Heart left ventricle (tissue), 16 donors: Measurements from ENCODE around the gene ZFP36L1. TPM values are rescaled to one million over a fixed set of nuclear protein-coding genes. Genes with fewer than 3 reads are reported as not detected.

Experiments
- ATAC-seq, 4 donors: fragments of 200-7000 bp; cut with Tn5 transposase; one replicate each; pipeline ENCODE4 v1.9.1; 2020 to 2022; ENCODE audit warnings: moderate library complexity in 4 of 4, mild to moderate bottlenecking in 3 of 4, moderate number of reproducible peaks in 1 of 4
- DNase-seq, 5 donors: peaks; one replicate each; pipeline ENCODE4 v3.0.0-alpha.2; 2020
- H3K27ac ChIP-seq, 12 donors: fragments of 200-600 bp; sonication (generic) in 4 of 12; one replicate each; pipeline versions ENCODE4 v1.5.0 to v1.8.0; 2016 to 2022; ENCODE audit warnings: mild to moderate bottlenecking in 2 of 12
- H3K27me3 ChIP-seq, 9 donors: fragments of 200-600 bp; sonication (generic) in 2 of 9; one replicate each; pipeline versions ENCODE4 v1.5.1 to v1.8.0; 2016 to 2022; ENCODE audit warnings: mild to moderate bottlenecking in 3 of 9
- H3K36me3 ChIP-seq, 9 donors: fragments of 200-600 bp; sonication (generic) in 2 of 9; one replicate each; pipeline versions ENCODE4 v1.5.0 to v1.8.0; 2018 to 2022; ENCODE audit warnings: mild to moderate bottlenecking in 2 of 9
- H3K4me1 ChIP-seq, 12 donors: fragments of 200-600 bp; sonication (generic) in 4 of 12; one replicate each; pipeline versions ENCODE4 v1.5.0 to v1.8.0; 2016 to 2022; ENCODE audit warnings: mild to moderate bottlenecking in 3 of 12
- H3K4me3 ChIP-seq, 12 donors: fragments of 200-600 bp; sonication (generic) in 4 of 12; one replicate each; pipeline versions ENCODE4 v1.5.0 to v1.8.0; 2017 to 2022; ENCODE audit warnings: mild to moderate bottlenecking in 9 of 12, moderate library complexity in 4 of 12
- H3K9me3 ChIP-seq, 12 donors: fragments of 200-600 bp; sonication (generic) in 4 of 12; one replicate each; pipeline versions ENCODE4 v1.5.0 to v1.8.0; 2016 to 2022; ENCODE audit warnings: mild to moderate bottlenecking in 1 of 12
- CTCF ChIP-seq, 12 donors: fragments of 200-600 bp; sonication (generic) in 4 of 12; IDR thresholded peaks; one replicate each; pipeline versions ENCODE4 v1.5.0 to v1.8.0; 2018 to 2022; ENCODE audit warnings: antibody characterized with exemption in 12 of 12, mild to moderate bottlenecking in 5 of 12
- POLR2A ChIP-seq, 2 donors: fragments of 450-650 bp; IDR thresholded peaks; one replicate each; pipeline ENCODE4 v1.6.1; 2017; ENCODE audit warnings: antibody characterized with exemption in 2 of 2, mild to moderate bottlenecking in 2 of 2, moderate library complexity in 2 of 2
- WGBS, 4 donors: extraction: QIAGEN DNeasy Blood & Tissue Kit in 2 of 4; methylation state at CpG; one replicate each; pipeline versions ENCODE4 v1.1.5 to v1.1.7; 2013 to 2018; 5-methylcytosine and 5-hydroxymethylcytosine counted together
- intact Hi-C, 10 donors: fragments of 100-400 bp; cut with DNase I; formaldehyde crosslinking; loops; one replicate each; pipeline versions ENCODE4 v1.11.1 to v1.14.2; 2022
- polyA plus RNA-seq, 2 donors: library from polyadenylated mRNA; stranded (reverse); fragments of 200-250 nt; gene quantifications; one replicate each; pipeline ENCODE4 v1.2.3, GENCODE V29; 2013
- total RNA-seq, 9 donors: library from RNA; depleted of rRNA in 2 of 9; stranded (reverse); fragments of >200 nt in 2 of 9; fragmentation: NEBNext Ultra II Directional in 3 of 9; extraction: Animal tissue kit (Norgen Biotek cat#: 25700) in 3 of 9; gene quantifications; one replicate each; pipeline versions ENCODE4 v1.1.0 to v1.2.4, GENCODE V29; 2016 to 2023
- donor health status: ischemic (EF 13 %, LVEDD 7.1; RV severe dilation, severe dysfunction).
- donor health status: healthy with polysubstance abuse.
- donor health status: DM: no; HTN: yes; CAD: no.
- donor health status: DM: no; HTN: no; CAD: no.
- donor health status: ischemic (EF 25% LVEDD 6.9; RV normal size, moderate dysfunction).
- donor health status: ischemic (EF 25% LVEDD 5.7; RV mildly dilated, moderate dysfunction).
- donor health status: healthy.
- donor health status: DM: yes; HTN: yes; CAD: no.
- donor health status: ischemic (EF 35%, LVEDD 5.7; RV mildly dilated, moderate dysfunction).
- donor health status: nonischemic (EF 11% LVEDD 7.7; RV severe dilation, severe dysfunction).
- donor health status: DM: yes; HTN: yes; CAD: no.
- donor health status: PGD.
- donor health status: ischemic (EF 29% LVEDD 5.4; RV normal size, mild dysfunction).
- donor health status: nonischemic (EF 23%, LVEDD 6.1; RV moderate dilation, normal function).

The ZFP36L1 gene
- total and polyA plus RNA-seq, 11 donors: 21.2 to 183 (median 68.9) TPM

GRCh38 chr14:68840454-68840853 is 47.6 kb upstream of the ZFP36L1 start:
- Histone ChIP-seq H3K27ac (no peak overlapping the region), H3K27me3 (no peaks in the 10 kb centered on the region), H3K9me3 (peaks cover 0 to 25% (median 11%) of the 10 kb centered on the region in 12 donors), H3K4me1 (peaks cover 0 to 13% (median 5%) of the 10 kb centered on the region in 12 donors), H3K4me3 (no peak overlapping the region), H3K36me3 (peaks cover 0 to 3% (median 0%) of the 10 kb centered on the region in 9 donors)
- no peak for ATAC-seq
- no peak for TF ChIP-seq CTCF (IDR thresholded peaks at IDR 0.05)
- TF ChIP-seq POLR2A (IDR thresholded peaks at IDR 0.05): no peak
- 96 to 99% (median 97%) methylated on average over 2 of the region's 2 CpGs for WGBS, 4 donors
- intact Hi-C loops: loop anchor here in 5 of 10 donors (5.0 to 10.0 kb wide), 5 partner anchors 898 to 1006 kb away; no protein-coding TSS in a partner anchor
- DNase-seq: no peak

GRCh38 chr14:68836082-68836481 is 43.2 kb upstream of the ZFP36L1 start:
- Histone ChIP-seq H3K4me3 (no peak overlapping the region), H3K27me3 (no peaks in the 10 kb centered on the region), H3K9me3 (peaks cover 0 to 33% (median 11%) of the 10 kb centered on the region in 12 donors), H3K27ac (no peak overlapping the region), H3K4me1 (peaks cover 0 to under 1% (median 0%) of the 10 kb centered on the region in 12 donors), H3K36me3 (peaks cover 0 to 3% (median 0%) of the 10 kb centered on the region in 9 donors)
- intact Hi-C loops: no loop called here
- 49 to 84% (median 79%) methylated on average over 1 of the region's 1 CpG for WGBS, 4 donors
- no peak for ATAC-seq
- TF ChIP-seq POLR2A (IDR thresholded peaks at IDR 0.05) (no peak), CTCF (IDR thresholded peaks at IDR 0.05) (no peak)
- DNase-seq: no peak

DNA sequence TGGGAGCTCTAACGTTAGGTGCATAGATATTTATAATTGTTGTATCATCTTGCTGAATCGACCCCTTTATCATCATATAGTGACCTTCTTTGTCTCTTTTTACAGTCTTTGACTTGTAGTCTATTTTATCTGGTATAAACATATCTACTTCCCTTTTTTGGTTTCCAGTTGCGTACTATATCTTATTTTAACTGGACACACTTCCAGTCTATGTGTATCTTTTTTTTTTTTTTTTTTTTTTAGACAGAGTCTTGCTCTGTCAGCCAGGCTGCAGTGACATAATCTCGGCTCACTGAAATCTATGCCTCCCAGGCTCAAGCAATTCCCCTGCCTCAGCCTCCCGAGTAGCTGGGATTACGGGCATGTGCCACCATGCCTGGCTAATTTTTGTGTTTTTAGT is 41.9 kb upstream of the ZFP36L1 start:
- Histone ChIP-seq H3K36me3 (peaks cover 0 to 3% (median 0%) of the 10 kb centered on the region in 9 donors), H3K9me3 (peaks cover 0 to 35% (median 11%) of the 10 kb centered on the region in 12 donors), H3K27me3 (no peaks in the 10 kb centered on the region), H3K27ac (no peak overlapping the region), H3K4me1 (no peaks in the 10 kb centered on the region), H3K4me3 (no peak overlapping the region)
- no peak for DNase-seq
- ATAC-seq: no peak
- TF ChIP-seq POLR2A (IDR thresholded peaks at IDR 0.05) (no peak), CTCF (IDR thresholded peaks at IDR 0.05) (no peak)
- intact Hi-C loops: no loop called here
- 54 to 77% (median 72%) methylated on average over 6 of the region's 6 CpGs for WGBS, 4 donors

GRCh38 chr14:68828698-68829097 is 35.8 kb upstream of the ZFP36L1 start:
- DNase-seq (no peak), ATAC-seq (no peak)
- peaks cover 0 to 10% (median 0%) of the 10 kb centered on the region in 12 donors for H3K9me3 ChIP-seq
- H3K4me3 ChIP-seq: no peak overlapping the region
- H3K27me3 ChIP-seq: no peaks in the 10 kb centered on the region
- peaks cover 0 to 8% (median 3%) of the 10 kb centered on the region in 12 donors for H3K4me1 ChIP-seq
- intact Hi-C loops: loop anchor here in 3 of 10 donors (10.0 kb wide), 1 partner anchor 994 kb away; no protein-coding TSS in a partner anchor
- TF ChIP-seq POLR2A (IDR thresholded peaks at IDR 0.05) (no peak), CTCF (IDR thresholded peaks at IDR 0.05) (no peak)
- no peak overlapping the region for H3K27ac ChIP-seq
- H3K36me3 ChIP-seq: no peaks in the 10 kb centered on the region
